ENCODE results near the gene PDE5A. TPM values are rescaled to one million over a fixed set of nuclear protein-coding genes. Genes with fewer than 3 reads are reported as not detected.
A peak's percentile ranks its signal among the peaks of the same experiment; 100 is the strongest.

The PDE5A gene
- total and polyA plus RNA-seq, 3 experiments from 2014 or later = 0.20 to 1.3 (median 0.44) TPM

DNA sequence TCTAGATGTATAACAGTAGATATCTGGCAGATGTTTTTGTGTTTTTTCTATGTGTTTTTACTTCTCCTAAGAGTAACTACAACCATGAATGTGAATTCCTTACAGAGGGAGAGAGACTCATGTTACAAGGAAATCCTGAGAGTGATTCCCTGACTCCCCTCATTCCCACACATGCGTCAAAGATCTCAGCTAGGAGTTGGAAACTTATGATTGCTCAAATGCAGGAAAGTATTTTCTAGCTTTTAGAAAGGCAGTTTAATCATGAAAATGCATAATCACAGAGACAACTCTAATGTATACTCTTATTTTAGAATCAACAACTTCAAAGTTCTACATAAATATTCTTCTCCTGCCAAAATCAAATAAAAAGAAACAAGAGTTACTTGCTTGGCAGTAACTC lies 121.8 kb downstream of the PDE5A start:
- no peaks in the 10 kb centered on the region for H3K27me3 Mint-ChIP-seq
- no peaks in the 10 kb centered on the region for H3K9me3 ChIP-seq (ENCODE audit: low read length)
- H3K4me3 ChIP-seq (ENCODE audit: low read length) = no peak overlapping the region
- no peaks in the 10 kb centered on the region for H3K9me3 Mint-ChIP-seq
- no peaks in the 10 kb centered on the region for H3K27me3 ChIP-seq (ENCODE audit: insufficient read depth, low read length, poor library complexity, severe bottlenecking)
- POLR2A ChIA-PET = no interaction called here
- H3K36me3 ChIP-seq (ENCODE audit: insufficient read depth, low read length) = no peaks in the 10 kb centered on the region
- no peak overlapping the region for H3K4me3 Mint-ChIP-seq
- H3K36me3 Mint-ChIP-seq = peaks cover 3 to 34% (median 4%) of the 10 kb centered on the region in 3 donors
- no peak overlapping the region for H3K27ac ChIP-seq (ENCODE audit: low read depth, low read length)
- no peaks in the 10 kb centered on the region for H3K4me1 Mint-ChIP-seq
- CTCF ChIA-PET = no interaction called here
- no peaks in the 10 kb centered on the region for H3K4me1 ChIP-seq (ENCODE audit: insufficient read depth, low read length)
- no peak for DNase-seq
- H3K27ac Mint-ChIP-seq = no peak overlapping the region

- no peaks in the 10 kb centered on the region for H3K9me3 ChIP-seq (ENCODE audit: low read length)
- H3K36me3 Mint-ChIP-seq = peaks cover 3 to 45% (median 10%) of the 10 kb centered on the region in 3 donors
- H3K27me3 Mint-ChIP-seq = no peaks in the 10 kb centered on the region
Measured at GRCh38 chr4:119504616-119505015, 124.0 kb downstream of the PDE5A start.

DNA sequence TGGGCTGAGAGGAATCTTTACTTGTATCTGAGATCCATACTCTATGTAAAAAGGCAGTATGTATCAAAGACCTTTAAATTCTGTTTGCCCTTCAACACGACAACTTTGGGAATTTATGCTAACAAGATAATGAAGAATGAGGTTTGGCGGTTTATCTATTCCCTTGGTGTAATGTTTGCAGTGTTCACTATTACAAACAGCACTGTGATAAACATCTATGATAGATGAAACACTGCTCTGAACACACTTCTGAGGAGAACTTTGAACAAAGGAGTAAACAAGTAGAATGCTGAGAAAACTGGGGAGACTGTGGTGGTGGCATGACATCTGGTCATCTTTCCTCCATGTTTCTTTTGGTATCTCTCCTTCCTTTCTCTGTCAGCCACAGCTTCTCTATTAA lies 126.9 kb downstream of the PDE5A start:
- H3K36me3 Mint-ChIP-seq = peaks cover 3 to 59% (median 10%) of the 10 kb centered on the region in 3 donors
- no peaks in the 10 kb centered on the region for H3K4me1 ChIP-seq (ENCODE audit: insufficient read depth, low read length)
- H3K36me3 ChIP-seq (ENCODE audit: insufficient read depth, low read length) = peaks cover 4% of the 10 kb centered on the region
- peak overlapping the region in 1 of 8 donors; percentile 17 for H3K27ac Mint-ChIP-seq
- ChIA-PET CTCF (no interaction called here), POLR2A (no interaction called here)
- H3K4me1 Mint-ChIP-seq = no peaks in the 10 kb centered on the region
- H3K27me3 Mint-ChIP-seq = no peaks in the 10 kb centered on the region
- H3K9me3 Mint-ChIP-seq = no peaks in the 10 kb centered on the region
- H3K27ac ChIP-seq (ENCODE audit: low read depth, low read length) = no peak overlapping the region
- no peak for DNase-seq
- H3K9me3 ChIP-seq (ENCODE audit: low read length) = no peaks in the 10 kb centered on the region
- H3K27me3 ChIP-seq (ENCODE audit: insufficient read depth, low read length, poor library complexity, severe bottlenecking) = no peaks in the 10 kb centered on the region
- H3K4me3 Mint-ChIP-seq = no peak overlapping the region
- H3K4me3 ChIP-seq (ENCODE audit: low read length) = no peak overlapping the region

More at GRCh38 chr4:119504616-119505015, 124.0 kb downstream of the PDE5A start:
- H3K36me3 ChIP-seq (ENCODE audit: insufficient read depth, low read length) = no peaks in the 10 kb centered on the region
- no peak overlapping the region for H3K27ac Mint-ChIP-seq
- H3K4me3 Mint-ChIP-seq = no peak overlapping the region
- no peak overlapping the region for H3K4me3 ChIP-seq (ENCODE audit: low read length)
- no peak for DNase-seq
- H3K4me1 Mint-ChIP-seq = no peaks in the 10 kb centered on the region
- no peaks in the 10 kb centered on the region for H3K4me1 ChIP-seq (ENCODE audit: insufficient read depth, low read length)
- POLR2A ChIA-PET = no interaction called here
- no peaks in the 10 kb centered on the region for H3K9me3 Mint-ChIP-seq
- CTCF ChIA-PET = no interaction called here
- H3K27me3 ChIP-seq (ENCODE audit: insufficient read depth, low read length, poor library complexity, severe bottlenecking) = no peaks in the 10 kb centered on the region
- H3K27ac ChIP-seq (ENCODE audit: low read depth, low read length) = no peak overlapping the region

GRCh38 chr4:119498527-119498926 lies 130.1 kb downstream of the PDE5A start:
- Histone ChIP-seq H3K36me3 (ENCODE audit: insufficient read depth, low read length) (peaks cover 14% of the 10 kb centered on the region), H3K4me3 (ENCODE audit: low read length) (no peak overlapping the region), H3K4me1 (ENCODE audit: insufficient read depth, low read length) (no peaks in the 10 kb centered on the region), H3K27ac (ENCODE audit: low read depth, low read length) (no peak overlapping the region), H3K9me3 (ENCODE audit: low read length) (no peaks in the 10 kb centered on the region), H3K27me3 (ENCODE audit: insufficient read depth, low read length, poor library complexity, severe bottlenecking) (no peaks in the 10 kb centered on the region)
- peak overlapping the region in 4 of 8 donors; percentile 24 to 77 (median 38) for H3K27ac Mint-ChIP-seq
- H3K4me1 Mint-ChIP-seq = no peaks in the 10 kb centered on the region
- POLR2A ChIA-PET = no interaction called here
- no peak for DNase-seq
- no peaks in the 10 kb centered on the region for H3K9me3 Mint-ChIP-seq
- peaks cover 0 to 79% (median 13%) of the 10 kb centered on the region in 3 donors for H3K36me3 Mint-ChIP-seq
- CTCF ChIA-PET = no interaction called here
- no peaks in the 10 kb centered on the region for H3K27me3 Mint-ChIP-seq
- no peak overlapping the region for H3K4me3 Mint-ChIP-seq

DNA sequence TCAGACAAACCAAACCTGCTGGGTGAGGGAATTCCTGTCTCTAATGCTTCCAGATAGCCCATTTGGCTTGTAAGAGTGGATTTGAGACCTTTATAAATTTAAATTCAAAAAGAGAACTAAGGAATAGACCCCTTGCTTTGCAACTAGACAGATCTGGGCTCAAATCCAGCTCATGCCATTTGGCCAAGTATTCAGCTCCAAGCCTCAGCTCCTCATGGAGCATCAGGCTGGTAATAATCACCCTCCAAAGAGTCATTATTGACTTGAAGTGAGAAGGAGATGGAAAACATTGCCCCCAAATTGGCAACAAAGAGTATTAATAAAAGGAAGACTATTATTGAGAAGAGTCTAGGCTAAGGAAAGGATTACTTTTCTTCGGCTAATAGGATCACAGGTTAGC lies 134.7 kb downstream of the PDE5A start:
- POLR2A ChIA-PET = no interaction called here
- no peaks in the 10 kb centered on the region for H3K9me3 Mint-ChIP-seq

DNA sequence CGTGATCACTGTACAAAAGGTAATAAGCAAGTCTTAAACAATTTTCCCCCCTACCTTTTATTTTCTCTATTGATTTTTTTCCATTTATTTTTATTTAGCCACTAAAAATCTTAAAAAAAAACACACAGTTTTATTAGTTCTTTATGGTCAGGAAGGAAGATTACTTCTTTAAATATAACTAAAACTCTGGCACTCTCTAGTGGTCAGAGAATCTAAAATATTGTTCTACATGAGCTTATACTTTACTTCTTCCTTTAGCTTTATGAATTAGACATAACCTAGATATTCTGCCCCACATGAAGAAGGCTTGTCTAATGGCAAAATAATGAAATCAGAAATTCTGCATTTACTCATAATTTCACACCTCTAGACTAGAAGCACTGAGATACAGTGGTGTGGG lies 135.2 kb downstream of the PDE5A start:
- Histone ChIP-seq H3K4me3 (ENCODE audit: low read length) (no peak overlapping the region), H3K27me3 (ENCODE audit: insufficient read depth, low read length, poor library complexity, severe bottlenecking) (no peaks in the 10 kb centered on the region), H3K9me3 (ENCODE audit: low read length) (no peaks in the 10 kb centered on the region), H3K36me3 (ENCODE audit: insufficient read depth, low read length) (peaks cover 10% of the 10 kb centered on the region), H3K27ac (ENCODE audit: low read depth, low read length) (no peak overlapping the region), H3K4me1 (ENCODE audit: insufficient read depth, low read length) (no peaks in the 10 kb centered on the region)
- Mint-ChIP-seq H3K4me3 (no peak overlapping the region), H3K4me1 (no peaks in the 10 kb centered on the region), H3K27me3 (no peaks in the 10 kb centered on the region), H3K9me3 (no peaks in the 10 kb centered on the region), H3K27ac (no peak overlapping the region), H3K36me3 (peaks cover 0 to 57% (median 7%) of the 10 kb centered on the region in 3 donors)
- DNase-seq = no peak
- CTCF ChIA-PET = interaction anchor here (1.0 to 1.7 kb wide), 3 partner anchors 12 to 451 kb away, joined by 3 to 4 read pairs (median 4); partner anchors contain the start of gene PDE5A
- POLR2A ChIA-PET = no interaction called here

More for the DNA sequence above, 134.7 kb downstream of the PDE5A start:
- CTCF ChIA-PET = interaction anchor here (1.0 to 1.7 kb wide), 2 partner anchors 13 to 135 kb away, joined by 3 to 4 read pairs; partner anchors contain the start of gene PDE5A
- Histone ChIP-seq H3K36me3 (ENCODE audit: insufficient read depth, low read length) (peaks cover 13% of the 10 kb centered on the region), H3K4me1 (ENCODE audit: insufficient read depth, low read length) (no peaks in the 10 kb centered on the region), H3K27ac (ENCODE audit: low read depth, low read length) (no peak overlapping the region), H3K27me3 (ENCODE audit: insufficient read depth, low read length, poor library complexity, severe bottlenecking) (no peaks in the 10 kb centered on the region), H3K9me3 (ENCODE audit: low read length) (no peaks in the 10 kb centered on the region), H3K4me3 (ENCODE audit: low read length) (no peak overlapping the region)
- Mint-ChIP-seq H3K27me3 (no peaks in the 10 kb centered on the region), H3K4me1 (no peaks in the 10 kb centered on the region), H3K4me3 (no peak overlapping the region), H3K36me3 (peaks cover 0 to 62% (median 7%) of the 10 kb centered on the region in 3 donors), H3K27ac (no peak overlapping the region)
- no peak for DNase-seq

DNA sequence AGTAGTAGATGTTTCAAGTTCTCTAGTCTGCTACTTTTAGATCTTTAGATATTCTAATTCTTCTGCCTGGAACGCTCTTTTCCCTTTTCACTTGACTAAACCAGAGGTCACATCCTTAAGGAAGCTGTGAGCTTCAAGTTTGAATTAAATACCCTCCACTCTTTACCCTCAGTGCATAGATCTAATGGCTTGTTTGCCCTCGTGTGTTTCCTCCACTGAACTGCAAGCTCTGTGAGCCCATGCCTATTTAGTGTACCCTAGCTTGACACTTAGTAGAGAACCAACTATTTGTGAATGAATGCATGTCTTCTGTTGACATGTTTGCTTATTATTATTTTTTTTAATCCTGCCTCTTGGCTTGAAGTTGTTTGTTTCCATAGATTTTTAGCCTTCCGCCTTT lies 138.3 kb downstream of the PDE5A start:
- H3K27ac Mint-ChIP-seq = peak overlapping the region in 1 of 8 donors; percentile 25
- no peak for DNase-seq
- H3K36me3 ChIP-seq (ENCODE audit: insufficient read depth, low read length) = no peaks in the 10 kb centered on the region
- CTCF ChIA-PET = interaction anchor here (0.9 kb wide), 1 partner anchor 175 kb away, joined by 3 read pairs; no protein-coding TSS in a partner anchor
- peaks cover 0 to 32% (median 11%) of the 10 kb centered on the region in 3 donors for H3K36me3 Mint-ChIP-seq
- no peak overlapping the region for H3K4me3 Mint-ChIP-seq
- H3K9me3 Mint-ChIP-seq = no peaks in the 10 kb centered on the region
- no peaks in the 10 kb centered on the region for H3K27me3 Mint-ChIP-seq
- H3K4me1 ChIP-seq (ENCODE audit: insufficient read depth, low read length) = no peaks in the 10 kb centered on the region
- H3K27me3 ChIP-seq (ENCODE audit: insufficient read depth, low read length, poor library complexity, severe bottlenecking) = no peaks in the 10 kb centered on the region
- H3K9me3 ChIP-seq (ENCODE audit: low read length) = no peaks in the 10 kb centered on the region
- no peak overlapping the region for H3K4me3 ChIP-seq (ENCODE audit: low read length)
- POLR2A ChIA-PET = no interaction called here
- no peaks in the 10 kb centered on the region for H3K4me1 Mint-ChIP-seq
- no peak overlapping the region for H3K27ac ChIP-seq (ENCODE audit: low read depth, low read length)

DNA sequence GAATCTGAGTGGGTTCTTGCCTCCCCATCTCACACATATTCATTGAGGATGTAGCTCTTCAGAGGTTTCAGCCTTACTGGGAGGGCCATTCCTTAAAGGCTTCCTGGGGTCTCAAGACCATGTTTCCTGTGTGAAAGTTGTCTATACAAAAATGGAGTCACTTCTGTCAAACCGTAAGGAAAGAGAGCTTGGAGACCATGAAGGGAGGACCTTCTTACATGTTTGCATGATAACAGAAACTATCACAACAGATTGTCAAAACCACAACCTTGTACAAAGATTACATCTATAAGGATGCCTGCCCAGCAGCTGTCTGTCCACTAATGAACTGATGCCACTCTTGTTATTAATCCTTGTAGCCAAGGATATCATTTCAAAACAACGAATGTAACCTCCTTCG lies 139.3 kb downstream of the PDE5A start:
- ChIA-PET CTCF (no interaction called here), POLR2A (no interaction called here)
- no peaks in the 10 kb centered on the region for H3K4me1 ChIP-seq (ENCODE audit: insufficient read depth, low read length)
- Mint-ChIP-seq H3K4me1 (no peaks in the 10 kb centered on the region), H3K36me3 (peaks cover 4 to 24% (median 13%) of the 10 kb centered on the region in 3 donors), H3K9me3 (peaks cover 0 to 3% (median 2%) of the 10 kb centered on the region in 5 donors), H3K27me3 (no peaks in the 10 kb centered on the region), H3K27ac (peak overlapping the region in 1 of 8 donors; percentile 58), H3K4me3 (no peak overlapping the region)
- no peaks in the 10 kb centered on the region for H3K36me3 ChIP-seq (ENCODE audit: insufficient read depth, low read length)
- H3K4me3 ChIP-seq (ENCODE audit: low read length) = no peak overlapping the region
- DNase-seq = no peak
- H3K27me3 ChIP-seq (ENCODE audit: insufficient read depth, low read length, poor library complexity, severe bottlenecking) = no peaks in the 10 kb centered on the region
- no peaks in the 10 kb centered on the region for H3K9me3 ChIP-seq (ENCODE audit: low read length)
- H3K27ac ChIP-seq (ENCODE audit: low read depth, low read length) = no peak overlapping the region

All from CD8-positive, alpha-beta memory T cell (primary cell).